HL-60 (cell line): ENCODE results near the gene ARF1.

Experiments
- DNase-seq, 2 experiments: peaks; one replicate each; pipeline ENCODE4 v3.0.0-alpha.2; 2010 to 2020; ENCODE audit warnings: low read depth in 1 of 2, low spot score in 1 of 2
- H3K27ac ChIP-seq: fragments of 250-450 bp; sonication (Bioruptor Pico); replicated peaks from 2 replicates; pipeline ENCODE4 v1.5.1; 2020; ENCODE audit warnings: mild to moderate bottlenecking, moderate library complexity
- H3K27me3 ChIP-seq: fragments of 250-450 bp; sonication (Bioruptor Pico); 2 replicates; pipeline ENCODE4 v1.5.1; 2021; ENCODE audit warnings: mild to moderate bottlenecking, moderate library complexity; ENCODE audit not compliant: insufficient read depth, poor library complexity, severe bottlenecking
- H3K4me3 ChIP-seq: replicated peaks from 2 replicates; pipeline ENCODE4 v1.5.1; 2011; ENCODE audit warnings: mild to moderate bottlenecking, control low read depth, low read length; ENCODE audit not compliant: insufficient read depth
- CTCF ChIP-seq: IDR thresholded peaks from one replicate; pipeline ENCODE4 v1.5.1; 2011; ENCODE audit warnings: low read length, control low read depth, inconsistent platforms; ENCODE audit not compliant: insufficient read depth
- GABPA ChIP-seq: IDR thresholded peaks from 2 replicates; pipeline ENCODE4 v1.6.1; 2012; ENCODE audit warnings: low read depth
- POLR2AphosphoS5 ChIP-seq: IDR thresholded peaks from 2 replicates; pipeline ENCODE4 v1.6.1; 2012; ENCODE audit warnings: low read depth
- SPI1 ChIP-seq: IDR thresholded peaks from 2 replicates; pipeline ENCODE4 v1.6.1; 2012; ENCODE audit warnings: low read depth, mild to moderate bottlenecking, borderline replicate concordance
- TF ChIP-seq, protein P1 (sequence below): IDR thresholded peaks from 2 replicates; pipeline ENCODE4 v1.6.1; 2012; ENCODE audit warnings: low read depth; ENCODE audit not compliant: insufficient replicate concordance

ARF1 gene

GRCh38 chr1:228081144-228081543 is 1.4 kb upstream of the ARF1 start:
- Histone ChIP-seq H3K27me3 (no peaks in the 10 kb centered on the region), H3K4me3 (peak overlapping the region; percentile 76), H3K27ac (peak overlapping the region; percentile 93)
- no peak for DNase-seq
- TF ChIP-seq CTCF (no peak), GABPA (no peak), SPI1 (no peak), POLR2AphosphoS5 (no peak)
- TF ChIP-seq, protein P1, sequence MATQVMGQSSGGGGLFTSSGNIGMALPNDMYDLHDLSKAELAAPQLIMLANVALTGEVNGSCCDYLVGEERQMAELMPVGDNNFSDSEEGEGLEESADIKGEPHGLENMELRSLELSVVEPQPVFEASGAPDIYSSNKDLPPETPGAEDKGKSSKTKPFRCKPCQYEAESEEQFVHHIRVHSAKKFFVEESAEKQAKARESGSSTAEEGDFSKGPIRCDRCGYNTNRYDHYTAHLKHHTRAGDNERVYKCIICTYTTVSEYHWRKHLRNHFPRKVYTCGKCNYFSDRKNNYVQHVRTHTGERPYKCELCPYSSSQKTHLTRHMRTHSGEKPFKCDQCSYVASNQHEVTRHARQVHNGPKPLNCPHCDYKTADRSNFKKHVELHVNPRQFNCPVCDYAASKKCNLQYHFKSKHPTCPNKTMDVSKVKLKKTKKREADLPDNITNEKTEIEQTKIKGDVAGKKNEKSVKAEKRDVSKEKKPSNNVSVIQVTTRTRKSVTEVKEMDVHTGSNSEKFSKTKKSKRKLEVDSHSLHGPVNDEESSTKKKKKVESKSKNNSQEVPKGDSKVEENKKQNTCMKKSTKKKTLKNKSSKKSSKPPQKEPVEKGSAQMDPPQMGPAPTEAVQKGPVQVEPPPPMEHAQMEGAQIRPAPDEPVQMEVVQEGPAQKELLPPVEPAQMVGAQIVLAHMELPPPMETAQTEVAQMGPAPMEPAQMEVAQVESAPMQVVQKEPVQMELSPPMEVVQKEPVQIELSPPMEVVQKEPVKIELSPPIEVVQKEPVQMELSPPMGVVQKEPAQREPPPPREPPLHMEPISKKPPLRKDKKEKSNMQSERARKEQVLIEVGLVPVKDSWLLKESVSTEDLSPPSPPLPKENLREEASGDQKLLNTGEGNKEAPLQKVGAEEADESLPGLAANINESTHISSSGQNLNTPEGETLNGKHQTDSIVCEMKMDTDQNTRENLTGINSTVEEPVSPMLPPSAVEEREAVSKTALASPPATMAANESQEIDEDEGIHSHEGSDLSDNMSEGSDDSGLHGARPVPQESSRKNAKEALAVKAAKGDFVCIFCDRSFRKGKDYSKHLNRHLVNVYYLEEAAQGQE: no peak

DNA sequence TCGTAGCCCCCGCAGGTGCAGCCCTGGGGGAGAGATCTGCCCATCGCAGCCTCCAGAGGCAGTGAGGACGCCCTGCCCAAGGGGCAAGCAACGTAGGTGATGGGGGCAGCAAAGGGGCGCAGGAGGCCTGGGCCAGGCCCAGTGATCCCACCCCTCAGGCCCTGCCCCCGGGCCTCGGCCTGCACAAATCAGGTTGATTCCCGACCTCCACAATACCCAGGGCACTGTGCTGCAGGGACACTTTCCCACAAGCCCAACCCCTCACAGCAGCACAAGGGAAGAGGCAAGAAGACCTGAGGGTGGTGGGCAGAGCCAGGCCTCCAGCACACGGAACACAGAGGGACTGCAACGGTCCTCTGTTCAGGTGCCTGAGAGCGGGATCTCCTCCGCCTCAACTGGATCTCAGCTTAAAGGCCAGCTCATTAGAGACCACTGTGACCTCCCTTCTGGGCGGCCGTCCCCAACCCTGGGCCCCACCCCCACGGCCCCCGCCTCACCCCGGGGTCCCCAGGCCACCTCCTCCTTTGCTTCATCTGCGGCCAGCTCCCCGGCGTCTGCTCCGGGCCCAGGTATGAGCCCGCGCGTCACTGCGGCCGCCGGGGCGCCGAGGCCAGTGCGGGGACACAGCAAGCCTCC is 812 bp upstream of the ARF1 start:
- no peak for DNase-seq
- TF ChIP-seq, protein P1: no peak
- no peak for TF ChIP-seq SPI1
- no peak for TF ChIP-seq CTCF
- no peak for TF ChIP-seq POLR2AphosphoS5
- no peak for TF ChIP-seq GABPA
- no peaks in the 10 kb centered on the region for H3K27me3 ChIP-seq
- peak overlapping the region; percentile 93 for H3K27ac ChIP-seq
- peak overlapping the region; percentile 76 for H3K4me3 ChIP-seq

- no peak for TF ChIP-seq GABPA
- TF ChIP-seq, protein P1: no peak
- TF ChIP-seq POLR2AphosphoS5: peak; percentile 24; the same call in 1 of the 2 replicates
- no peak for TF ChIP-seq CTCF
- TF ChIP-seq SPI1: no peak; the same call in 1 of the 2 replicates
- DNase-seq: no peak
- H3K27me3 ChIP-seq: no peaks in the 10 kb centered on the region
- peak overlapping the region; percentile 73 for H3K4me3 ChIP-seq
- peak overlapping the region; percentile 93 for H3K27ac ChIP-seq
Measured at GRCh38 chr1:228082918-228083870, 686 bp downstream of the ARF1 start.
